HG03135 (cell line): Measurements from ENCODE around the gene NME2.
A peak's percentile ranks its signal among the peaks of the same experiment; 100 is the strongest.
"Not testable (repeated sequence)": the region's sequence is repeated elsewhere in the genome, so short reads cannot be mapped to it uniquely, and the experiment has no call there.

Experiments
- ATAC-seq: cut with Tn5 transposase; IDR thresholded peaks from one replicate; pipeline ENCODE4 v1.9.1; 2021; ENCODE audit warnings: mild to moderate bottlenecking, moderate library complexity; ENCODE audit not compliant: unreplicated experiment

The NME2 gene

GRCh38 chr17:51152766-51153209, 13.4 kb upstream of the NME2 start:
- ATAC-seq = no peak

DNA sequence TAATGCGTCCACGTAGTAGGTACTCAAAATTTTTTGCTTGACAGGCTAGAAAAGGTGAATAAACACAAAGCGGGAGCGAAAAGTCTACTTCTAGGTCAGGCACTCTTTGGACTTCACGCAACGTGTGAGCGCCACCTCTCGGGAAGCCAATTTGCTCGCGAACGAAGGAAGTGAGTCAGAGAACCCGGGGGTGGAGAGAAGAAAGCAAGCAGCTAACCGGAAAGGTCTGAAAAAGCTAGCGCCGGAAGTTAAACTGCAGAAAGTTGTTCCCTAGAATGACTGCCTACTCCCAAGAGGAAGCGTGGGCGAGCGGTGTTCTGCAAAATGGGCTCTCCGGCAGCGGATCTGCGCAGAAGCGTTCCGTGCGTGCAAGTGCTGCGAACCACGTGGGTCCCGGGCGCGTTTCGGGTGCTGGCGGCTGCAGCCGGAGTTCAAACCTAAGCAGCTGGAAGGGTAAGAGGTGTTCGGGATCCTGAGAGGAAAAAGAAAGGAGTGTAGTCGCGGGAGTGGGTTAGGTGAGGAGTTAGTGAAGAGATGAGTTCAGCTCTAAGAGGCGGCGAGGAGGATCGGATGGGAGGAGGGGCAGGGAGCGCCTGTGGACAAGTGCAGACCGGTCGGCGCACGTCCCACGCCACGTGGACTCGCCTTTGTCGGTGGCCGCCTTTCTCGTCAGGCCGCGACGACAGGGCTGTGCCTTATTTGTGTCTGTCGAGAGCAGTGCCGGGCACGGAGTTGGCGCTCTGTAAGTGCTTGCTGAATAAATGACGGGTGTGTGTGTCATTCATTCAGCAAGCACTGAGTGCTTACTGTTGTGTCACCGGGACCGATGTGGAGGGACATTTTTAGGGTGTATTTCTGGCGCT, 12.8 kb upstream of the NME2 start, which contains the start of gene NME1:
Gene NME1 (plus strand): TSS at position 350 of the 863 bp plus-strand sequence. CDS start 2,096 bp downstream, outside the sequence.
- ATAC-seq = peak; percentile 92

DNA sequence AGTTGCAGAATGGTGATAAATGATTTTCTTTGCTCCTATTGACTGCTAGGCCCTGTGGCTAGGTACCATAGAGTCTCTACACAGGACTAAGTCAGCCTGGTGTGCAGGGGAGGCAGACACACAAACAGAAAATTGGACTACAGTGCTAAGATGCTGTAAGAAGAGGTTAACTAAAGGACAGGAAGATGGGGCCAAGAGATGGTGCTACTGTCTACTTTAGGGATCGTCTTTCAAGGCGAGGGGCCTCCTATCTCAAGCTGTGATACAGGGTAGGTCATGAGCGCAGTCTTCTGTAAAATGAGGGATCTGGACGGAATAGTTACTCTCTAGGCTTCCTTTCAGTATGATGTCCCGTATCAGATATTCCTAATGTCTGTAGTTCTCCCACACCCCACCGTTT, 12.0 kb upstream of the NME2 start:
- ATAC-seq = no peak

DNA sequence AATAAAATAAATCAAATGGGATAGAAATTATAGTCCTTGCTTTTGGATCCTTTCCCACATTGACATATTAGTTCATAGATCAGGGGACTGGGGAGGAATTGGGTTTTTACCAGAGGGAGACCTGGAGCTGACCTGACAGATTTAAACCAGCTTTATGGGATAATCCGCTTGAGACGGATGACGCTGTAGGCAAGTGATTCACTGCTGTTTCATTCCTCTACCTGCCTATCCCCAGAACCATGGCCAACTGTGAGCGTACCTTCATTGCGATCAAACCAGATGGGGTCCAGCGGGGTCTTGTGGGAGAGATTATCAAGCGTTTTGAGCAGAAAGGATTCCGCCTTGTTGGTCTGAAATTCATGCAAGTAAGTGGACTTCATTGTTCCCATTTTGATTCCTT, 10.8 kb upstream of the NME2 start:
- no peak for ATAC-seq

DNA sequence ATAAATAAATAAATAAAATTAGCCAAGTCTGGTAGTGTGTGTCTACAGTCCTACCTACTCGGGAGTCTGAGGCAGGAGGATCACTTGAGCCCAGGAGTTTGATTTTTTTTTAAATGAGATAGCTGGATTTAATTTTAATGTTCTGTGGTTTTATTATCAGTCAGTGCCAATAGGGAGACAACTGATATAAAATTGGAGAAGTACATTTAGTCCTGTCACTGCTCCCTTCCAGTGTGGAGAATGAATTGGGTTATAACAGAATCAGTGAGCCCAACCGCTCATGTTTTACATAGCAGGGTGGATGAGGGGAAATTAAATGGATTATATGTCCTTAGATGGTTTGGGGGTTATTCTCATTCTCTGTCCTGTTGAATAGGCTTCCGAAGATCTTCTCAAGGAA, 6.6 kb upstream of the NME2 start:
- ATAC-seq = no peak

GRCh38 chr17:51161541-51161940, 4.7 kb upstream of the NME2 start:
- ATAC-seq = no peak

DNA sequence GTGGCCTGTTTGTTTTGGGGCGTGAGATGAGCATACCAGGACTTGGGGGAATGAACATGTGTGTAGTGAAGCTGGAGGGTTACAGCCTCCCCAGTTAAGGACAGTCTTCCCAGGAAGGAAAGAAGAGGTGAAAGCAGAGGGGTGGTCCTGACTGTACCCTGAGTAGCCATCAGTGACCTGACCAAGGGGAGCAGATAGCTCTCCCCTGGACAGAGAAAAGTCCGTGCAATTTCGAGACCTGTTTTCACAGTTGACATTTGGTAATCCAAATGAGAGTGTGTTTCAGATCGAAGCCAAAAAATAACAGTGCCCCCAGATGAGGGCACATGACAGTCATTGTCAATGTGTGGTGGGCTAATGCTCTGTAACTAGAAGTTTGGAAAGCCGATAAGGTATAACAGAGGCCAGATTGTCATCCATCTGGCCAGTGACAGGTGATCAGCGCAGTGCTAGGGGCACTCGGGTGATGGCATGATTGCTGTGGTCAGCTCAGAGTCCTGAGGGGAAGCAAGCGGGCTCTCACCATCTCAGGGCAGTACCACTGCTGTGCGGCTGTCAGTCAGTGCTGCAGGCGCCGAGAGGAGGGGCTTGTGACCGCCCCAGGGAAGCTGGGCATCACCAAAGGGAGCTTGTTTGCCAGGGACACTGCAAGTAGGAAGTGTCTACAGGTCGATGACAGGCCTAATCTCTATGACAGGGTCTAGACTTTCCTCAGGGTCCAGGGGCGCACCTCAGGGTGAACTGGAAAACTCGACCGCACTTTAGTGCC, 1.1 kb upstream of the NME2 start:
- no peak for ATAC-seq

GRCh38 chr17:51165680-51166197, 472 bp upstream of the NME2 start:
- peak; percentile 15 for ATAC-seq

GRCh38 chr17:51166987-51167931, 1.0 kb downstream of the NME2 start:
- peak; percentile 46 for ATAC-seq

DNA sequence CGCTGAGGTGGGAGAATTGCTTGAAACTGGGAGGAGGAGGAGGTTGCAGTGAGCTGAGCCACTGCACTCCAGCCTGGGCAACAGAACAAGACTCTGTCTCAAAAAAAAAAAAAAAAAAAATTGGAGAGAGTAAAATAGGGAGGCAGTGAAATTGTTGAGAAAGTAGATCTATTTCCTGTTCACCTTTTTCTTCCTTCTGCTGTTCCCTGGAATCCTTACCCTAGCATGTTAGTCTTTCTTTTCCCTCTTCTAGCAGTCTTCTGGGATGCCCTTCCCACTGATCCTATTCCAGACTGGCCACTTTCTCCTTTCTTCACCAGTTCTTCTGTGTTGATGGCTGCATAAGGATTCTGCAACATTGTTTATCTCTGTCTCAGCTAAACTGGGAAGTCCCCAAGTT, 3.1 kb downstream of the NME2 start:
- ATAC-seq = no peak

GRCh38 chr17:51170736-51171135, 4.5 kb downstream of the NME2 start:
- no peak for ATAC-seq

DNA sequence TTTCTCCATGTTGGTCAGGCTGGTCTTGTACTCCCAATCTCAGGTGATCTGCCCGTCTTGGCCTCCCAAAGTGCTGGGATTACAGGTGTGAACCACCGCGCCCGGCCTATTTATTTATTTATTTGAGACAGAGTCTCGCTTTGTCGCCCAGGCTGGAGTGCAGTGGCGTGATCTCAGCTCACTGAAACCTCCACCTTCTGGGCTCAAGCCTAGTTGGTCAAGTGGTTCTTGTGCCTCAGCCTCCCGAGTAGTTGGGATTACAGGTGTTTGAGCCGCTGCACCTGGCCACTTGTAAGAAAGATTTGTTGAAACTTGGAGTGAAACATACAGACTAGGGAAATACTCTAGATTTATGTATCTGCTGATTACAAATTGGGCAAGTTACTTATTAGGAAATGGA, 5.8 kb downstream of the NME2 start:
- ATAC-seq = not testable (repeated sequence)

GRCh38 chr17:51180486-51180885, 14.3 kb downstream of the NME2 start:
- ATAC-seq = no peak

DNA sequence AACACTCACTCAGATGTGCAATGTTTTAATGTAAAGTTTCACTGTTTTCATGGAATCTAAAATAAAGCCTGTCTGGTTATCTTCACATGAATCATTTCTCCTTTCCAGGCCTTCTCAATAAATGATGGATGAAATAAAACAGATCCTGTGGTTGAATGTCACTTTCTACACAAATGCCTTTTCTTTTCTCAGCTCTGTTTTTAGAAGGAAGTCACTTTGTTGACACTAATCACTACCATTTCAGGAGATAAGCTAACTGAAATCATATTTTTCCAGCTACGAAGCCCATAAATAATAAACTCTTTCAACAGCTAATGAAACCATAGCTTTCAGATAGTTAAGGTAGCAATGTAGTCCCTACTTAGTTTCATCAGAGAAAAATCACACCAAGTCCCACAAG, 17.9 kb downstream of the NME2 start:
- ATAC-seq = no peak

DNA sequence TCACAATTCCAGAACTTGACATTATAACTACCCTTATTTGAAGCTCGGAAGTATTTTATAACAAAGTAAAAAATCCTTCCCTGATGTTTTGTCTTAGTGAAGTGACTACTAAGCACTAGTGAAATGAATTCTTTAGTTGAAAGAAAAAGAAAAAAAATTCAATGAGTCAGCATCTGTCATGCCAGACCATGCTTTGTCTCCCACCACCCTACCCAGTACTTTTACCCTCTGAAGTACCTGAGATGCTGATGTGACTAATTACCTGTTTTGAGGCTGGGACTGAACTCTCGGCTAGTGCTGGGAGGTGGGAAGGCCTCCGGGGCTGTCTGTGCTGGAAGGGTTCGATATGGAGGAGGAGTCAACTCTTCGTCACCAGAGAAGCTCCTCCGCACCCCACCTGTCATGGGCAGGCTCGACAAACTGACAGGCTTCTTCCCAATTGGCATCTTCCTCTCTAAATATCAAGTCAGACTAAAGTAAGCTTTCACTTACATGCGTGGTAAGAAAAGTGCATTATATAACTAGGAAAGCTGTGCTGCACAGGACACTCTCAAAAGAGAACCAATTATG, 19.6 kb downstream of the NME2 start:
- ATAC-seq = no peak

DNA sequence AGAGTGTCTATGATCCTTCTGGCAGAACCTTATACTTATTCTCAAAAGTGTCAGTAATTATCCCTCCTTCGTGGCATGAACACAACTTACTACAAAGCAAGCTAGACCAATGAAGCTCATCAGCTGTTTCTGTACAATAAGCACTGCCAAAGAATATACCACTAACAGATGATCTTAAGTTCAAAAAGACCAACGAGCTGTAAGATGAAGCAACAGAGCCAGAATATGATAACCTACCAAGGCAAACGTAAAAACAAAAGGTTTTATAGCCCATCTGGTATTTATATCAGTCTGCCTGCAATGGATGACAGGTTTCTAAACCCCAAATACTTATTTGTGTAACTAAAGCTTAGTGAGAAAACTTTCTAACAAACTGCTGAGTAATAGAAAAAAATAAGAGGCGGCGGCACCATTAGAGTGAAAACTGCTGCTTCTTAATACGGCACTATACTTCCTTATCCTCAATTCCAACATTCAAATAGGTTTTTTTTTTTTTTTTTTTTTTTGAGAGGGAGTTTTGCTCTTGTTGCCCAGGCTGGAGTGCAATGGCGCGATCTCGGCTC, 22.1 kb downstream of the NME2 start:
- ATAC-seq = no peak

GRCh38 chr17:51189162-51189561, 23.0 kb downstream of the NME2 start:
- no peak for ATAC-seq

GRCh38 chr17:51189628-51190027, 23.4 kb downstream of the NME2 start:
- ATAC-seq = no peak

DNA sequence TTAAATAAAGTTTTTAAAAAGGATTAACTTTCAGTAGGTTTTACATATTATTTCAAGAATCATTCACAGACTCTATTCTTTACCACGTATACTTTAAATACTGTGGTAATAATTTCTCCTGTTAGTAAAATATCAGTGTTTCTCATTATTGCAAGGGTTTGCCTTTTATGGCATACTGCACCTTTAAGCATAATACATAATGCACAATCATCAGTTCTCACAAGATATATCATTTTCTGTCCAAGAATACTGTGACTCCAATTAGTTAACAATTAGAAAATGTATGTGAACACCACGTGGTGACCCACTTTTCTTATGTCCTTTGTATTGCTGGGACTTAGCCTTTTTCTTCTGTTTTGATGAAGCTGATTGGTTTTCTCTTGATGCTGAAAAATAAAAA, 25.7 kb downstream of the NME2 start:
- ATAC-seq = no peak

DNA sequence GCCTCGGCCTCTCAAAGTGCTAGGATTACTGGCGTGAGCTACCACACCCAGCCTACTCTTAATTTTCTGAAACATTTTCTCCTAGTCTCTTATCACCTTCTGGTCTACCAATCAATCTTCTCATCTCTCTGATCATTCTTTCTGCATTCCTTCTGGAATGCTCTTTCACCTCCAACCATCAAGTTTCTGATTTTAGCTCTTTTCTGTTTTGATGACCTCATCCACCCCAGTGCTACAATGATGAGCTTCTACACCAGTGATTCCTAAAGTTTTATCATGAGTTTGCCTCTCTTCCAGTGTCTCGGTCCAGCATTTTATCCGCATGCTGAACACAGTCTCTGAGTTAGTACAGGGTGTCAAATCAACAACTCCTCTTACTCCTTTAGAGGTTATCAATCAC, 31.5 kb downstream of the NME2 start:
- ATAC-seq = no peak
